Cardiac muscle cell (in vitro differentiated cells and primary cell): ENCODE results near the gene CAMSAP1. TPM values are rescaled to one million over a fixed set of nuclear protein-coding genes. Genes with fewer than 3 reads are reported as not detected.

Experiments used
- DNase-seq, 2 donors: peaks; one replicate each; pipeline versions ENCODE4 v3.0.0 to v3.0.0-alpha.2; 2010 to 2017; ENCODE audit warnings: low read depth in 1 of 2, low spot score in 1 of 2
- H3K27ac ChIP-seq: fragments of 200-600 bp; sonication (generic); 2 replicates; pipeline ENCODE4 v1.5.1; 2016
- H3K27me3 ChIP-seq: fragments of 200-600 bp; sonication (generic); 2 replicates; pipeline ENCODE4 v1.6.0; 2016; ENCODE audit warnings: control low read depth
- H3K36me3 ChIP-seq: fragments of 200-600 bp; sonication (generic); 2 replicates; pipeline ENCODE4 v1.5.1; 2016; ENCODE audit warnings: control low read depth
- H3K4me1 ChIP-seq: fragments of 200-600 bp; sonication (generic); 2 replicates; pipeline ENCODE4 v1.8.1; 2017; ENCODE audit warnings: low read depth, mild to moderate bottlenecking, mixed run types
- H3K4me3 ChIP-seq: fragments of 200-600 bp; sonication (generic); 2 replicates; pipeline ENCODE4 v1.5.1; 2016; ENCODE audit warnings: mild to moderate bottlenecking
- H3K9me3 ChIP-seq: fragments of 200-600 bp; sonication (generic); 2 replicates; pipeline ENCODE4 v1.5.1; 2017; ENCODE audit warnings: low read depth, mild to moderate bottlenecking, control low read depth
- CTCF ChIP-seq: IDR thresholded peaks from 2 replicates; pipeline ENCODE4 v1.5.1; 2012; ENCODE audit warnings: low read depth, mild to moderate bottlenecking, low read length
- polyA plus RNA-seq: library from polyadenylated mRNA; unstranded; fragments of >200 nt; fragmentation: Nextera tagmentation; extraction: Ambion mirVana; gene quantifications from 2 replicates; pipeline ENCODE4 v1.2.1, GENCODE V29; 2016
- total RNA-seq: library from RNA; depleted of rRNA; stranded (reverse); fragments of >200 nt; gene quantifications from 2 replicates; pipeline ENCODE4 v1.2.3, GENCODE V29; 2016

The CAMSAP1 gene
- total and polyA plus RNA-seq, 2 experiments from 2014 or later: 7.8 to 64.1 TPM

DNA sequence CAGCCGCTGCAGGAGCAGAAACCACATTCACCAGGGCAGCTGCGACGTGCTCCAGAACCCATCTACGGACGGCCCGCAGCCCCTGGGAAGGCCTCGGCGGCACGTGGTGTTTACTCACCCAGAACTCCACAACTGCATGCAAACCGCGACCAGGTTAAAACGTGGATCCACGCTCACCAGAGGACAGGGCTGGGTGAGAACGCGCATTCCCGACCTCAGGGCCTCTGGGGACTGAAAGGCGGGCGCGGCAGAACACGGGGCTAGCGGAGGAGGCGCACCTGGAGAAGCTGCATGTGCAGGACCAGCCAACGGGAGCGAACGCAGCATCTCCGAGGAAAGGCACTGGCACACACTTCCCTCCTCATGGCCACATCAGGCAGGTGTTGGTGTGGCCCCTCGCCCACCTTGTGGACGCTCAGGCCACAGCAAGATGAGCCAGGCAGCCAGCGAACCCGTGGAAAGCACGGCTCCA, 24.0 kb upstream of the CAMSAP1 start:
- Histone ChIP-seq H3K36me3 (peaks cover 13% of the 10 kb centered on the region), H3K27ac (no peak overlapping the region), H3K4me3 (no peak overlapping the region), H3K9me3 (no peaks in the 10 kb centered on the region), H3K27me3 (no peaks in the 10 kb centered on the region), H3K4me1 (no peaks in the 10 kb centered on the region)
- no peak for TF ChIP-seq CTCF
- DNase-seq: no peak

GRCh38 chr9:135930446-135931345, 23.4 kb upstream of the CAMSAP1 start:
- H3K36me3 ChIP-seq: peaks cover 13% of the 10 kb centered on the region
- H3K9me3 ChIP-seq: no peaks in the 10 kb centered on the region
- H3K27ac ChIP-seq: no peak overlapping the region
- no peak overlapping the region for H3K4me3 ChIP-seq
- H3K4me1 ChIP-seq: no peaks in the 10 kb centered on the region
- TF ChIP-seq CTCF: no peak
- H3K27me3 ChIP-seq: no peaks in the 10 kb centered on the region
- DNase-seq: no peak

DNA sequence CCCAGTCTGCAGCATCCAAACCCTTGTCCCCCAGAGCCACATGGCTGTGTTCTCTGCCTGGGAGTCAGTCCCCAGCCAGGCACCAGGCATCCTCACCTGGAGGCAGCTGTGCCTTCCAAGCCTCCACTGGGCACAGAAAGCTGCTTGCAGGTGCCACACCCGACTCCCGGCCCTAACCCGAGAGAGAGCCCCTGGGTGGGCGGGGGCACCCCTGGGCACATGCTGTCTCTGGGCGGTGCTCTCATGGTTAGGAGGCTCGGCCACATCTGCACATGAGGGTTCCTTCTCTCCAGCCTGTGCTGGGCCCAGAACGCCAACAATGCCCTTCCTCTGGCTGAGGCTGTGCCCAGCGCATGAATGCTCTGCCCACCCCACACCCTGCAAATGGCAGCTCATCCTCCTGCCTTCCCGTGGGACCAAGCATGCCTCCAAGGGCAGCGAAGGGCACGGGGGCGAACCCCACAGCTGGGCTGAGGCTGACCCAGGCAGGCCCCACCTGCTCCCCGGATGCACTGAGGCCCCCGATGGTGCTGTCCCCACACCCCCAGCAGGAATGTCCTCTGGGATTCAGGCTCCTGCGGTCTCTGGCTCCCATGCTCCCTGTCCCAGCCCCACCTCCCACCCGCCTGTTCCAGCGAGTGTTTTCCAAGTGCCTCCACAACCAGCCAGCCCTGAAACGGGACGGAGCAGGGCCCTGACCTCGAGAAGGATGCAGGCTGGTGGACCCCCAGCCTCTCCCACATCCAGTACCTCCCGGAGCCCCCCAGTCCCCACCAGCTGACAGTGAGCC, 22.5 kb upstream of the CAMSAP1 start:
- Histone ChIP-seq H3K4me3 (no peak overlapping the region), H3K27ac (no peak overlapping the region), H3K9me3 (no peaks in the 10 kb centered on the region), H3K27me3 (no peaks in the 10 kb centered on the region), H3K4me1 (no peaks in the 10 kb centered on the region), H3K36me3 (peaks cover 8% of the 10 kb centered on the region)
- no peak for TF ChIP-seq CTCF
- DNase-seq: no peak

DNA sequence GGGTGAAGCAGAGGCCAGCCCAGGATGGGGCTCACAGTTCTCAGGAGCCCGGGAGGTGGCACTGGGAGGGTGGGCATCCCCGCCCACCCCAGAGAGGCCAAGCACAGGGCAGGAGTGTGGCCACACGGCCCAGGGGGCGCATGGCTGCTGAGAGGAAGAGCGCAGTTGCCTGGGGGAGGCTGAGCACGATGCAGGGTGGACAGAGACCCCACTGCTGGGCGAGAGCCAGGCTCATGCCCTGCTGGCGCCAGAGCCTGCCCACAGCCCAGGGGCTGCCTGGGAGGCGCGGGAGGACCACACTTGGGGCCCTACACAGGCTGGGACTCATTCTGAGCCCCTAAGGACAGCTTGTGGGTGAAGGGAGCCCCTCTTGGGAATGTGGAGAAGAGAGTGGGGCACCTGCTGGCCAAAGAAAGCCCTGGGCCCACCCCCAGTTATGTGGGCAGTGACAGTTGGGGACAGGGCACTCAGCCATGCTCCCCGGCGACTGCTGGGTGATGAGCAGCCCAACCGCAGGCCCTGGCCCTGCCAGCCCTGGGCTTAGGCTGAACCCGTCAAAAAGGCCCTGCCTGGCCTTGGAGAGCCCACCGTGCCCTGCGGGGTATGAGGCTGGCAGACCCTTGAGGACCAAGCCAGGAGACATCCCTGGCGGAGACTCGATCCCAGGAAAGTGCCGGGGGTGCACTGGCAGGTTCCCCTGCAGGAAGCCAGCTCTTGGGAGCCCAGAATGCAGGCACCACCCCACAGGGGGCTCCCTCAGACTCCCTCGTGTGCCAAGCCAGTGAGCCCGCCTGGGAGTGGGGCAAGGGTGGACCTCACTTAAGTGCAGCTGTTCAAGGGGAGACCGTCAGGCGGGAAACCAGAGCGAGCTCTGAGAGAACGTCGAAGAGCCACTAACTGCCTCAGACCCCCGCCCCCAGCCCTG, 21.6 kb upstream of the CAMSAP1 start:
- Histone ChIP-seq H3K27me3 (no peaks in the 10 kb centered on the region), H3K9me3 (no peaks in the 10 kb centered on the region), H3K27ac (no peak overlapping the region), H3K36me3 (peaks cover 8% of the 10 kb centered on the region), H3K4me1 (no peaks in the 10 kb centered on the region), H3K4me3 (no peak overlapping the region)
- no peak for TF ChIP-seq CTCF
- no peak for DNase-seq

- DNase-seq: no peak
Measured at GRCh38 chr9:135928074-135928730, 20.9 kb upstream of the CAMSAP1 start.

More at GRCh38 chr9:135928074-135928730, 20.9 kb upstream of the CAMSAP1 start:
- H3K27ac ChIP-seq: no peak overlapping the region
- H3K4me3 ChIP-seq: no peak overlapping the region
- no peaks in the 10 kb centered on the region for H3K27me3 ChIP-seq
- H3K36me3 ChIP-seq: peaks cover 8% of the 10 kb centered on the region
- no peaks in the 10 kb centered on the region for H3K4me1 ChIP-seq
- TF ChIP-seq CTCF: no peak
- H3K9me3 ChIP-seq: no peaks in the 10 kb centered on the region
